HFFc6 (cell line): Measurements from ENCODE around the gene PTPRN2. TPM values are rescaled to one million over a fixed set of nuclear protein-coding genes. Genes with fewer than 3 reads are reported as not detected.

Experiments
- DNase-seq: peaks from one replicate; pipeline ENCODE4 v3.0.0-alpha.2; 2018
- H3K27ac Mint-ChIP-seq: 2 replicates; pipeline ENCODE4 v1.8.0; 2020; ENCODE audit warnings: mild to moderate bottlenecking, mixed read lengths
- H3K27me3 Mint-ChIP-seq: 2 replicates; pipeline ENCODE4 v1.8.0; 2021; ENCODE audit warnings: mild to moderate bottlenecking, moderate library complexity, mixed read lengths; ENCODE audit not compliant: insufficient read depth
- H3K36me3 Mint-ChIP-seq: 2 replicates; pipeline ENCODE4 v1.8.0; 2021; ENCODE audit warnings: low read depth, mixed read lengths
- H3K4me1 Mint-ChIP-seq: 2 replicates; pipeline ENCODE4 v1.8.0; 2020; ENCODE audit warnings: low read depth, mixed read lengths
- H3K4me3 Mint-ChIP-seq: 2 replicates; pipeline ENCODE4 v1.8.0; 2020; ENCODE audit warnings: mild to moderate bottlenecking, moderate library complexity, mixed read lengths
- H3K9me3 Mint-ChIP-seq: 2 replicates; pipeline ENCODE4 v1.8.0; 2020; ENCODE audit warnings: mild to moderate bottlenecking, mixed read lengths
- CTCF ChIP-seq: fragments of 200-600 bp; sonication (generic); IDR thresholded peaks from 2 replicates; pipeline ENCODE4 v1.5.0; 2021; ENCODE audit warnings: antibody characterized with exemption, mild to moderate bottlenecking
- total RNA-seq, 6 experiments: library from RNA; stranded (reverse); fragmentation: NEBNext Ultra II Directional; extraction: Animal tissue kit (Norgen Biotek cat#: 25700); gene quantifications; 2 replicates in 1 of 6; 3 replicates in 5 of 6; pipeline ENCODE4 v1.2.3, GENCODE V29; 2021

Gene PTPRN2
- total RNA-seq, 6 experiments from 2014 or later, result 0.05 to 0.27 (median 0.23) TPM

- no peak for DNase-seq
- no peak overlapping the region for H3K27ac Mint-ChIP-seq
Measured at GRCh38 chr7:157874208-157874816, 713.3 kb downstream of the PTPRN2 start.

GRCh38 chr7:157873664-157874063, 714.0 kb downstream of the PTPRN2 start:
- no peaks in the 10 kb centered on the region for H3K4me1 Mint-ChIP-seq

More at GRCh38 chr7:157874208-157874816, 713.3 kb downstream of the PTPRN2 start:
- Mint-ChIP-seq H3K4me3 (no peak overlapping the region), H3K36me3 (peaks cover 5% of the 10 kb centered on the region), H3K4me1 (no peaks in the 10 kb centered on the region), H3K27me3 (no peaks in the 10 kb centered on the region), H3K9me3 (peaks cover 37% of the 10 kb centered on the region)
- no peak for TF ChIP-seq CTCF

GRCh38 chr7:157873181-157873580, 714.4 kb downstream of the PTPRN2 start:
- peaks cover 5% of the 10 kb centered on the region for H3K36me3 Mint-ChIP-seq
- no peak overlapping the region for H3K27ac Mint-ChIP-seq
- no peak for DNase-seq
- H3K27me3 Mint-ChIP-seq, result no peaks in the 10 kb centered on the region
- no peaks in the 10 kb centered on the region for H3K4me1 Mint-ChIP-seq
- peaks cover 45% of the 10 kb centered on the region for H3K9me3 Mint-ChIP-seq
- no peak overlapping the region for H3K4me3 Mint-ChIP-seq
- no peak for TF ChIP-seq CTCF

More at GRCh38 chr7:157873664-157874063, 714.0 kb downstream of the PTPRN2 start:
- Mint-ChIP-seq H3K27ac (no peak overlapping the region), H3K27me3 (no peaks in the 10 kb centered on the region), H3K9me3 (peaks cover 40% of the 10 kb centered on the region), H3K4me3 (no peak overlapping the region), H3K36me3 (peaks cover 5% of the 10 kb centered on the region)
- no peak for DNase-seq
- no peak for TF ChIP-seq CTCF

DNA sequence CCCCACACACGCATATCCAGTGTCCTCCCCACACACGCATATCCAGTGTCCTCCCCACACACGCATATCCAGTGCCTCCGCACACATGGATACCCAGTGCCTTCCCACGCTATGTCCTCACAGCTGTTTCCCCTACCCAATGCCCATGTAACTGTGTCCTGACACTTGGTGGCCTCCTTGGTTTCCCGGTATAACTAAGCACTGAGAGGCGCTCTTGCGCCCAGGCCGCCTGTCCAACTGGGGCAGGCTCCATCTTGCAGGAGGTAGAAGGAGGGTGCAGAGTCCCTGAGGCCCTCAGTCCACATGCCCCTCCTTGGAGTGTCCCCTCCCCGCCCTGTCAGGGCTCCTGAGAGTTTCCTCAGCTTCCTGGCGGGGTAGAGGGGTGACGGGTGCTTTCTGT, 715.2 kb downstream of the PTPRN2 start:
- no peaks in the 10 kb centered on the region for H3K27me3 Mint-ChIP-seq
- no peak overlapping the region for H3K27ac Mint-ChIP-seq
- H3K4me1 Mint-ChIP-seq, result no peaks in the 10 kb centered on the region
- peaks cover 5% of the 10 kb centered on the region for H3K36me3 Mint-ChIP-seq
- no peak for TF ChIP-seq CTCF
- DNase-seq, result no peak
- peaks cover 44% of the 10 kb centered on the region for H3K9me3 Mint-ChIP-seq
- no peak overlapping the region for H3K4me3 Mint-ChIP-seq

DNA sequence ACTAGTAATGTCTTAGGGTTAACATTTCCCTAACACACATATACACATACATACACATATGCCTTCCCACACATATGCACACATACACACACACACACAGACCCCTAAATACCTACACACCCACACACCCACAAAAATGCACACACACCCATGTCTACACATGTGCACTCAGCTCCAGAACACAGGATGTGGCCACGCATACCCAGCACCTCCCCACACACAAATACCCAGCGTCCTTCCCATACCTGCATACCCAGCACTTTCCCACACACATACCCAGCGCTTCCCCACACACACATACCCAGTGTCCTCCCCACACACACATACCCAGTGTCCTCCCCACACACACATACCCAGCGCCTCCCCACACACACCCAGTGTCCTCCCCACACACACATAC, 715.9 kb downstream of the PTPRN2 start:
- peaks cover 45% of the 10 kb centered on the region for H3K9me3 Mint-ChIP-seq
- no peak for TF ChIP-seq CTCF
- no peak overlapping the region for H3K4me3 Mint-ChIP-seq
- H3K36me3 Mint-ChIP-seq, result peaks cover 5% of the 10 kb centered on the region
- no peaks in the 10 kb centered on the region for H3K4me1 Mint-ChIP-seq
- H3K27me3 Mint-ChIP-seq, result no peaks in the 10 kb centered on the region
- DNase-seq, result no peak
- no peak overlapping the region for H3K27ac Mint-ChIP-seq
